Neuronal stem cell (in vitro differentiated cells): ENCODE data around the gene ARHGEF7.

Source experiments
- DNase-seq: peaks from one replicate; pipeline ENCODE4 v3.0.0-alpha.2; 2013; ENCODE audit warnings: low spot score
- H2AFZ ChIP-seq: one replicate; pipeline ENCODE4 v1.6.1; 2013; ENCODE audit warnings: mild to moderate bottlenecking, low read length, inconsistent platforms
- H2AK5ac ChIP-seq: 2 replicates; pipeline ENCODE4 v1.6.1; 2013; ENCODE audit warnings: low read depth, mild to moderate bottlenecking, inconsistent platforms, low read length, moderate library complexity, mixed read lengths
- H2BK120ac ChIP-seq: 2 replicates; pipeline ENCODE4 v1.6.1; 2013; ENCODE audit warnings: low read depth, mild to moderate bottlenecking, inconsistent platforms, low read length, moderate library complexity, mixed read lengths
- H2BK12ac ChIP-seq: one replicate; pipeline ENCODE4 v1.6.1; 2013; ENCODE audit warnings: low read length, inconsistent platforms
- H2BK15ac ChIP-seq: 2 replicates; pipeline ENCODE4 v1.6.1; 2013; ENCODE audit warnings: mild to moderate bottlenecking, low read length, inconsistent platforms, mixed read lengths
- H2BK5ac ChIP-seq: one replicate; pipeline ENCODE4 v1.6.1; 2013; ENCODE audit warnings: inconsistent platforms, mild to moderate bottlenecking, low read length, moderate library complexity
- H3K14ac ChIP-seq: one replicate; pipeline ENCODE4 v1.6.1; 2013; ENCODE audit warnings: low read length, inconsistent platforms
- H3K18ac ChIP-seq: 2 replicates; pipeline ENCODE4 v1.6.1; 2013; ENCODE audit warnings: low read length, inconsistent platforms
- H3K23ac ChIP-seq: 2 replicates; pipeline ENCODE4 v1.6.1; 2013; ENCODE audit warnings: low read depth, mild to moderate bottlenecking, mixed read lengths, low read length, inconsistent platforms; ENCODE audit not compliant: poor library complexity
- H3K27ac ChIP-seq: replicated peaks from 3 replicates; pipeline ENCODE4 v1.5.1; 2013; ENCODE audit warnings: low read length, inconsistent platforms
- H3K27me3 ChIP-seq, 3 experiments: 2 replicates each; pipeline ENCODE4 v1.6.1; 2013; ENCODE audit warnings: low read length in 3 of 3, mild to moderate bottlenecking in 2 of 3, inconsistent platforms in 1 of 3, low read depth in 1 of 3, mixed read lengths in 1 of 3, moderate library complexity in 1 of 3; ENCODE audit not compliant: control insufficient read depth in 3 of 3, insufficient read depth in 3 of 3
- H3K36me3 ChIP-seq, 2 donors: replicated peaks in 1 of 2; 2 replicates each; pipeline ENCODE4 v1.6.1; 2013; ENCODE audit warnings: low read length in 2 of 2; ENCODE audit not compliant: control insufficient read depth in 2 of 2, insufficient read depth in 2 of 2
- H3K4ac ChIP-seq: 2 replicates; pipeline ENCODE4 v1.6.1; 2013; ENCODE audit warnings: inconsistent platforms, mild to moderate bottlenecking, low read length, moderate library complexity
- H3K4me1 ChIP-seq, 2 donors: 1 replicate in 1 of 2; 2 replicates in 1 of 2; pipeline ENCODE4 v1.6.1; 2013; ENCODE audit warnings: low read length in 2 of 2, low read depth in 1 of 2; ENCODE audit not compliant: control insufficient read depth in 2 of 2, insufficient read depth in 1 of 2
- H3K4me2 ChIP-seq: one replicate; pipeline ENCODE4 v1.6.1; 2013; ENCODE audit warnings: mild to moderate bottlenecking, low read length, inconsistent platforms; ENCODE audit not compliant: insufficient read depth, poor library complexity, severe bottlenecking
- H3K4me3 ChIP-seq, 2 donors: 2 replicates each; pipeline ENCODE4 v1.5.1; 2013; ENCODE audit warnings: low read length in 2 of 2, mild to moderate bottlenecking in 2 of 2, inconsistent platforms in 1 of 2, moderate library complexity in 1 of 2
- H3K79me1 ChIP-seq: one replicate; pipeline ENCODE4 v1.6.1; 2013; ENCODE audit warnings: low read depth, mild to moderate bottlenecking, inconsistent platforms, low read length, moderate library complexity
- H3K9ac ChIP-seq: one replicate; pipeline ENCODE4 v1.6.1; 2013; ENCODE audit warnings: mild to moderate bottlenecking, low read depth, low read length, inconsistent platforms; ENCODE audit not compliant: poor library complexity
- H3K9me3 ChIP-seq, 2 donors: replicated peaks in 1 of 2; 2 replicates each; pipeline versions ENCODE3 to v1.6.1; 2013; ENCODE audit warnings: low read length in 2 of 2, mild to moderate bottlenecking in 2 of 2, inconsistent platforms in 1 of 2, low read depth in 1 of 2, mixed read lengths in 1 of 2, moderate library complexity in 1 of 2; ENCODE audit not compliant: control insufficient read depth in 2 of 2, insufficient read depth in 1 of 2
- H4K8ac ChIP-seq: one replicate; pipeline ENCODE4 v1.6.1; 2013; ENCODE audit warnings: low read depth, mild to moderate bottlenecking, inconsistent platforms, low read length, moderate library complexity
- H4K91ac ChIP-seq: one replicate; pipeline ENCODE4 v1.6.1; 2013; ENCODE audit warnings: low read length, low read depth, mild to moderate bottlenecking, inconsistent platforms; ENCODE audit not compliant: poor library complexity
- WGBS, 2 donors: extraction: QIAGEN DNeasy Blood & Tissue Kit; methylation state at CpG; one replicate each; pipeline ENCODE4 v1.1.7; 2013; ENCODE audit warnings: missing lambda C conversion rate in 2 of 2, mixed read lengths in 1 of 2; ENCODE audit not compliant: insufficient read length in 2 of 2, insufficient replicate concordance in 1 of 2; ENCODE audit errors: extremely low coverage in 2 of 2; 5-methylcytosine and 5-hydroxymethylcytosine counted together

The ARHGEF7 gene

DNA sequence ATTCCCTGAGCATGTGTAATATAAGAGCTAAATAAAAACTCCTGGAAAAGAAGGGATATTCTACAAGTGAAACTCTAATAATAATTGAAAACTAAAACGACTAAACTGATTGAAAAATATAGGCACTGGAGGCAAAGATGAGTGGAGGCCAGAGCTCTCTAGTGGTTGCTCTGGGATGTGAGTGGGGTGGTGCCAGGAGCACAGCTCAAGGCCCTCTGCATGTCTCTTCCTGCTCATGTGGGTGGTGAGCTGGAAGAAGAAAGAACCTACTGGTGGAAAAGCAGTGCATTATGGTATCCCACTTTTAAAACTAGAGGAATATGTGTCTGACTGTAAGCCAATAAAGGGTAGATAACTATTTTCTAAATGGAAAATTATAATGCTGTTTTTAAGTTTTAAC lies 15.8 kb upstream of the ARHGEF7 start:
- no peak overlapping the region for H4K91ac ChIP-seq
- no peak overlapping the region for H3K18ac ChIP-seq
- H3K9me3 ChIP-seq: peaks cover 0 to 2% of the 10 kb centered on the region in 2 donors
- no peak overlapping the region for H2BK120ac ChIP-seq
- no peaks in the 10 kb centered on the region for H3K36me3 ChIP-seq
- H2BK5ac ChIP-seq: no peak overlapping the region
- H3K27ac ChIP-seq: no peak overlapping the region
- H3K4ac ChIP-seq: no peak overlapping the region
- peaks cover 0 to 40% (median 0%) of the 10 kb centered on the region in 3 experiments for H3K27me3 ChIP-seq
- no peak overlapping the region for H2AK5ac ChIP-seq
- H3K4me1 ChIP-seq: no peaks in the 10 kb centered on the region
- H3K4me2 ChIP-seq: no peak overlapping the region
- H2AFZ ChIP-seq: no peak overlapping the region
- no peak overlapping the region for H3K9ac ChIP-seq
- no peak overlapping the region for H3K23ac ChIP-seq
- no CpG with 5 or more reads among the region's 1 CpG for WGBS, 2 donors
- no peak overlapping the region for H3K4me3 ChIP-seq
- no peak overlapping the region for H2BK15ac ChIP-seq
- no peak for DNase-seq
- H2BK12ac ChIP-seq: no peak overlapping the region
- no peaks in the 10 kb centered on the region for H3K79me1 ChIP-seq
- no peak overlapping the region for H4K8ac ChIP-seq
- no peak overlapping the region for H3K14ac ChIP-seq

DNA sequence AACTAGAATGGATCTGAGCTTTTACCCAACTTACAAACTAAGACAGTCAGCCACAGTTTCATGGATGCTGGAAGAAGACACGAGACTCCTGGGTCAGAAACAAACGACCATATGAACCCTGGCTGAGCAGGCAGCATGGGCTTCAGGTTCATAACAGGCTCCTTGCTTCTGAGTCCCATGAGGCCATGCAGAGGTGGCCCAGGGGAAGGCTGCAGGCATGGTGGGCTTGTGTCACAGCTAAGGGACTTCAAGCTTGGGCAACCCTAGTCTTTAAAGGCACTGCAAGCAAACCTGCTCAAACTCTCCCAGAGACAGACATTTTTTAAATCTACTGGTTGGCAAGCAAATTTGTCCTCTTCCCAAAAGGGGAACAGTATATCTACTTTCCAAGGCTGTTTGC lies 5.1 kb upstream of the ARHGEF7 start:
- Histone ChIP-seq H3K14ac (no peak overlapping the region), H2BK5ac (no peak overlapping the region), H3K79me1 (no peaks in the 10 kb centered on the region), H3K4me2 (no peak overlapping the region), H3K4ac (no peak overlapping the region), H3K4me1 (peaks cover 0 to 2% of the 10 kb centered on the region in 2 donors), H3K9ac (no peak overlapping the region), H2BK120ac (no peak overlapping the region), H2AFZ (no peak overlapping the region), H2AK5ac (no peak overlapping the region), H3K18ac (no peak overlapping the region), H2BK12ac (no peak overlapping the region), H3K36me3 (peaks cover 0 to 2% of the 10 kb centered on the region in 2 donors), H4K91ac (no peak overlapping the region), H2BK15ac (no peak overlapping the region), H3K27ac (no peak overlapping the region), H3K9me3 (peaks cover 4 to 5% of the 10 kb centered on the region in 2 donors), H3K23ac (no peak overlapping the region), H3K4me3 (no peak overlapping the region), H4K8ac (no peak overlapping the region), H3K27me3 (peaks cover 0 to 15% (median 3%) of the 10 kb centered on the region in 3 experiments)
- no peak for DNase-seq
- no CpG with 5 or more reads among the region's 2 CpGs for WGBS, 2 donors

DNA sequence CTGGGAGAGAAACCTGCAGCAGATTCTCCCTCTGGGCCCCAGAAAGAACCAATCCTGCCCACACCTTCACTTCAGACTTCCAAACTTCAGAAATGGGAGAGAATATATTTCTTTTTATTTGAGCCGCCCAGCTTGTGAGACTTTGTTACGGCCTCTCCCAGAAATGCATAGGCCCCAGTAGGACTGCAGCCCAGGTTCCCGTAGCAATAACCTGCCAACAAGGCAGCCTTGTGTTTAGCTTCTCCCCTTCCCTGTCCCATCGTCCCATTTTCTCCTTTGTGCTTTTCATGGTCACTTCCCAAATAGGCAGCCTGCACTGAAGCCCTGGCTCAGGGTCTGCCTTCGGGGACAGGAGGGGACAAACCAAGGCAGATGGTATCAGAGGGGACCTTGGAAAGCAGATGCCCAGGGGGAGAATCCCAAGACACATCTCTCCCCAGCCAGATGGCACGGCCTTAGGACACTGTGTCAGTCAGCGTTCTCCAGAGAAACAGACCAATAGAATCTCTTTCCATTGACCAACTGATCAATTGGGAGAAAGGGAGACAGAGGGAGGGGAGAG lies 3.7 kb upstream of the ARHGEF7 start:
- Histone ChIP-seq H2AFZ (no peak overlapping the region), H3K14ac (no peak overlapping the region), H3K4me1 (peaks cover under 1 to 2% of the 10 kb centered on the region in 2 donors), H3K9ac (no peak overlapping the region), H4K91ac (no peak overlapping the region), H3K4ac (no peak overlapping the region), H3K4me2 (no peak overlapping the region), H4K8ac (no peak overlapping the region), H3K23ac (no peak overlapping the region), H3K27me3 (peaks cover 0 to 15% (median 3%) of the 10 kb centered on the region in 3 experiments), H3K9me3 (peaks cover 0 to 4% of the 10 kb centered on the region in 2 donors), H2BK12ac (no peak overlapping the region), H3K79me1 (peaks cover 2% of the 10 kb centered on the region), H2BK5ac (no peak overlapping the region), H3K4me3 (no peak overlapping the region), H2BK15ac (no peak overlapping the region), H3K27ac (no peak overlapping the region), H3K18ac (no peak overlapping the region), H3K36me3 (peaks cover 0 to 2% of the 10 kb centered on the region in 2 donors), H2AK5ac (no peak overlapping the region), H2BK120ac (no peak overlapping the region)
- DNase-seq: no peak
- WGBS, 2 donors: no CpG with 5 or more reads among the region's 7 CpGs

DNA sequence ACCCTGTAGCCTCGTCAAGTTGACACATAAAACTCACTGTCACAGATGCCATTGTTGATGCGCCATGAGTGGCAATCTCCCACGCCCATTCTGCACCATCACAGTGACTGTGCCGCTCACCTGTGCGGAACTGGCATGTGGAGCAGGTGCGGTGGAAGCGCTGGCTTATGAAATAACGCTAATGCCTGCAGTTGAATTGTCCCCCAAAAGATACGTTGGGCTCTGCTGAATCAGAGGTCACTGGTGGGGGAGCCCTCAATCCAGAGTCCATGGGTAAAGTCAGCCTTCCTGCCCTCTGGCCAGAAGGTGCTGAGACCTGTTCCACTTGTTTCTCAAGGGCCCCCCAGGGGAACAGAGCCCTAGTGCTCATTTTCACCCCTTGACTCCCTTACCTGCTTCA lies 2.9 kb upstream of the ARHGEF7 start:
- Histone ChIP-seq H3K18ac (no peak overlapping the region), H2BK120ac (no peak overlapping the region), H3K9ac (no peak overlapping the region), H2BK15ac (no peak overlapping the region), H3K27ac (no peak overlapping the region), H3K27me3 (peaks cover 0 to 15% (median 3%) of the 10 kb centered on the region in 3 experiments), H2AFZ (no peak overlapping the region), H3K4me1 (peaks cover 2% of the 10 kb centered on the region in 2 donors), H3K4me2 (no peak overlapping the region), H2BK5ac (no peak overlapping the region), H3K79me1 (peaks cover 2% of the 10 kb centered on the region), H3K36me3 (peaks cover 0 to 6% of the 10 kb centered on the region in 2 donors), H2BK12ac (no peak overlapping the region), H4K91ac (no peak overlapping the region), H3K14ac (no peak overlapping the region), H3K4me3 (no peak overlapping the region), H3K23ac (no peak overlapping the region), H2AK5ac (no peak overlapping the region), H3K9me3 (peaks cover 0 to 4% of the 10 kb centered on the region in 2 donors), H3K4ac (no peak overlapping the region), H4K8ac (no peak overlapping the region)
- WGBS, 2 donors: no CpG with 5 or more reads among the region's 9 CpGs
- no peak for DNase-seq
